IMR-90 (cell line): ENCODE data around the gene CERKL. TPM values are rescaled to one million over a fixed set of nuclear protein-coding genes. Genes with fewer than 3 reads are reported as not detected.
"Not testable (repeated sequence)": the region's sequence is repeated elsewhere in the genome, so short reads cannot be mapped to it uniquely, and the experiment has no call there.

Experiments used
- ATAC-seq: fragments of 200-7000 bp; cut with Tn5 transposase; 2 replicates; pipeline ENCODE4 v1.9.1; 2020; ENCODE audit warnings: low read depth, mild to moderate bottlenecking, moderate library complexity
- Bru-seq: library from RNA; stranded (reverse); fragments of 400-500 nt; gene quantifications from one replicate; lab custom pipeline; 2021; lab: Mats Ljungman, UMichigan
- BruChase-seq, 2 experiments: library from RNA; stranded (reverse); fragments of 400-500 nt; gene quantifications; one replicate each; lab custom pipeline; 2021; lab: Mats Ljungman, UMichigan
- BruUV-seq: library from RNA; stranded (reverse); fragments of 400-500 nt; replicated peaks from 2 replicates; lab custom pipeline; 2021; lab: Mats Ljungman, UMichigan
- CTCF ChIA-PET: fragments of 300-600 bp; formaldehyde crosslinking; extraction: SDS; loops from one replicate; lab custom pipeline; 2021; ENCODE audit warnings: antibody characterized with exemption; lab: Yijun Ruan, JAX
- POLR2A ChIA-PET: fragments of 300-600 bp; sonication (Branson Sonifier 250); formaldehyde crosslinking; loops from one replicate; lab custom pipeline; 2022; ENCODE audit warnings: antibody characterized with exemption; ENCODE audit not compliant: unreplicated experiment; lab: Charles Lee
- DNase-seq: peaks from one replicate; pipeline ENCODE4 v3.0.0; 2013
- H2AFZ ChIP-seq: replicated peaks from 2 replicates; pipeline ENCODE3; 2013; ENCODE audit warnings: low read length, mild to moderate bottlenecking; ENCODE audit not compliant: poor library complexity
- H2AK5ac ChIP-seq: 2 replicates; pipeline ENCODE4 v1.6.1; 2013; ENCODE audit warnings: low read depth, low read length, inconsistent platforms
- H2AK9ac ChIP-seq: replicated peaks from 2 replicates; pipeline ENCODE3; 2013; ENCODE audit warnings: mild to moderate bottlenecking, low read depth, low read length, moderate library complexity; ENCODE audit not compliant: poor library complexity
- H2BK120ac ChIP-seq: 2 replicates; pipeline ENCODE4 v1.6.1; 2013; ENCODE audit warnings: low read depth, low read length, inconsistent platforms
- H2BK15ac ChIP-seq: 3 replicates; pipeline ENCODE4 v1.6.1; 2013; ENCODE audit warnings: low read depth, low read length, inconsistent platforms
- H2BK20ac ChIP-seq: 2 replicates; pipeline ENCODE4 v1.6.1; 2013; ENCODE audit warnings: low read depth, mild to moderate bottlenecking, inconsistent platforms, low read length, moderate library complexity
- H2BK5ac ChIP-seq: 2 replicates; pipeline ENCODE4 v1.6.1; 2013; ENCODE audit warnings: mild to moderate bottlenecking, low read depth, low read length, inconsistent platforms; ENCODE audit not compliant: poor library complexity, severe bottlenecking
- H3K14ac ChIP-seq: replicated peaks from 2 replicates; pipeline ENCODE4 v1.6.1; 2013; ENCODE audit warnings: low read depth, low read length, inconsistent platforms
- H3K18ac ChIP-seq: 2 replicates; pipeline ENCODE4 v1.6.1; 2013; ENCODE audit warnings: low read depth, low read length, control low read depth
- H3K23ac ChIP-seq: 2 replicates; pipeline ENCODE4 v1.6.1; 2013; ENCODE audit warnings: low read depth, low read length, inconsistent platforms
- H3K27ac ChIP-seq: 2 replicates; pipeline ENCODE4 v1.5.1; 2013; ENCODE audit warnings: mild to moderate bottlenecking, control low read depth, low read length; ENCODE audit not compliant: insufficient read depth
- H3K27me3 ChIP-seq: 2 replicates; pipeline ENCODE4 v1.6.1; 2013; ENCODE audit warnings: low read length; ENCODE audit not compliant: control insufficient read depth, insufficient read depth
- H3K36me3 ChIP-seq: 2 replicates; pipeline ENCODE4 v1.6.1; 2013; ENCODE audit warnings: low read length, mixed read lengths; ENCODE audit not compliant: control insufficient read depth, insufficient read depth
- H3K4ac ChIP-seq: 2 replicates; pipeline ENCODE4 v1.6.1; 2013; ENCODE audit warnings: low read depth, low read length, inconsistent platforms
- H3K4me1 ChIP-seq: 2 replicates; pipeline ENCODE4 v1.6.1; 2013; ENCODE audit warnings: low read length, mixed read lengths; ENCODE audit not compliant: control insufficient read depth, insufficient read depth
- H3K4me2 ChIP-seq: 2 replicates; pipeline ENCODE4 v1.6.1; 2013; ENCODE audit warnings: low read depth, mild to moderate bottlenecking, control low read depth, low read length, moderate library complexity
- H3K4me3 ChIP-seq: 2 replicates; pipeline ENCODE4 v1.5.1; 2013; ENCODE audit warnings: low read depth, mild to moderate bottlenecking, control low read depth, low read length, moderate library complexity; ENCODE audit not compliant: insufficient read depth
- H3K56ac ChIP-seq: 2 replicates; pipeline ENCODE4 v1.6.1; 2013; ENCODE audit warnings: low read length, inconsistent platforms; ENCODE audit not compliant: insufficient read depth; ENCODE audit errors: extremely low read depth
- H3K79me1 ChIP-seq, 2 experiments: 2 replicates each; pipeline ENCODE4 v1.6.1; 2013; ENCODE audit warnings: low read length in 2 of 2, inconsistent platforms in 1 of 2, low read depth in 1 of 2
- H3K9ac ChIP-seq: 2 replicates; pipeline ENCODE4 v1.6.1; 2013; ENCODE audit warnings: low read depth, low read length, control low read depth
- H3K9me1 ChIP-seq: 2 replicates; pipeline ENCODE4 v1.6.1; 2013; ENCODE audit warnings: low read length, inconsistent platforms; ENCODE audit not compliant: insufficient read depth
- H3K9me3 ChIP-seq: 2 replicates; pipeline ENCODE4 v1.6.1; 2013; ENCODE audit warnings: low read length; ENCODE audit not compliant: control insufficient read depth, insufficient read depth
- H4K20me1 ChIP-seq: 2 replicates; pipeline ENCODE4 v1.6.1; 2013; ENCODE audit warnings: low read length, inconsistent platforms; ENCODE audit not compliant: insufficient read depth
- H4K5ac ChIP-seq: 2 replicates; pipeline ENCODE4 v1.6.1; 2013; ENCODE audit warnings: mild to moderate bottlenecking, low read depth, low read length, control low read depth
- H4K8ac ChIP-seq, 2 experiments: 2 replicates each; pipeline ENCODE4 v1.6.1; 2013; ENCODE audit warnings: low read depth in 2 of 2, low read length in 2 of 2, control low read depth in 1 of 2, inconsistent platforms in 1 of 2
- H4K91ac ChIP-seq: 2 replicates; pipeline ENCODE4 v1.6.1; 2013; ENCODE audit warnings: low read depth, low read length, inconsistent platforms; ENCODE audit not compliant: insufficient read depth
- FOS ChIP-seq: fragments of 150-350 bp; IDR thresholded peaks from 2 replicates; pipeline ENCODE4 v1.6.1; 2016; ENCODE audit warnings: low read depth, low read length
- NFE2L2 ChIP-seq: fragments of 150-350 bp; IDR thresholded peaks from 2 replicates; pipeline ENCODE4 v1.6.1; 2016; ENCODE audit warnings: low read depth, mild to moderate bottlenecking, low read length
- WGBS, 2 experiments: methylation state at CpG; one replicate each; pipeline versions ENCODE4 v1.1.5 to v1.1.7; 2013; ENCODE audit warnings: missing lambda C conversion rate in 2 of 2; ENCODE audit not compliant: insufficient read length in 1 of 2; ENCODE audit errors: extremely low coverage in 2 of 2; 5-methylcytosine and 5-hydroxymethylcytosine counted together
- dilution Hi-C: fragments of 300-500 bp; cut with HindIII; formaldehyde crosslinking; loops from one replicate; pipeline ENCODE4 v1.14.3; 2018; ENCODE audit warnings: low sequenced_read_pairs; ENCODE audit not compliant: unreplicated experiment
- in situ Hi-C: fragments of 300-500 bp; cut with MboI; formaldehyde crosslinking; loops from 3 replicates; pipeline ENCODE4 v1.14.3; 2019; ENCODE audit warnings: low sequenced_read_pairs, inconsistent platforms, mixed read lengths
- intact Hi-C: fragments of 100-400 bp; cut with micrococcal nuclease; formaldehyde crosslinking; loops from 2 replicates; pipeline ENCODE4 v1.10.0; 2022
- long read RNA-seq: library from polyadenylated mRNA; unstranded; transcript quantifications from one replicate; pipeline ENCODE4 v2.0.0, GENCODE V29; 2021; ENCODE audit not compliant: unreplicated experiment
- polyA plus RNA-seq, 3 experiments: library from polyadenylated mRNA; depleted of rRNA; stranded (reverse); fragments of >200 nt; gene quantifications; 2 replicates each; pipeline ENCODE4 v1.2.3, GENCODE V29; 2012; ENCODE audit warnings: low replicate concordance in 1 of 3
- total RNA-seq: library from RNA; depleted of rRNA; stranded (reverse); fragments of >200 nt; gene quantifications from 2 replicates; pipeline ENCODE4 v1.2.3, GENCODE V29; 2012; rRNA removed

CERKL gene
- total RNA-seq (under 0.01 TPM in 1 of 2 replicates, not detected in the other), polyA plus RNA-seq (2012; rRNA removed) (not detected in 2 replicates), Bru-seq, nascent RNA (percentile 2 among the genes with signal in this experiment), BruChase-seq, experiment 1, labeled RNA remaining after a 6-hour chase (not detected), BruChase-seq, experiment 2, labeled RNA remaining after a 2-hour chase (not detected)
- polyA plus RNA-seq (2012; cell fraction: cytosol; rRNA removed) = not detected in 2 replicates
- polyA plus RNA-seq (2012; cell fraction: nucleus; rRNA removed; ENCODE audit: low replicate concordance) = not detected in 2 replicates
- long read RNA-seq = 0 reads

GRCh38 chr2:181656450-181657291 is at the start of gene CERKL:
TSS of gene CERKL (minus strand) at chr2:181657105. CDS start at chr2:181657006, 99 bp downstream.
- POLR2A ChIA-PET = no interaction called here
- no TSS peak for BruUV-seq

GRCh38 chr2:181702519-181702918 is 45.6 kb upstream of the CERKL start:
- H2BK5ac ChIP-seq, H3K4me1 ChIP-seq, H3K56ac ChIP-seq, H3K23ac ChIP-seq, H3K9me1 ChIP-seq, DNase-seq, H4K91ac ChIP-seq, H3K4me2 ChIP-seq, dilution Hi-C loops, H4K5ac ChIP-seq, H3K27ac ChIP-seq, H2BK15ac ChIP-seq, H3K9ac ChIP-seq, H2BK120ac ChIP-seq, H2AK5ac ChIP-seq, ATAC-seq, intact Hi-C loops, H4K8ac ChIP-seq, H2AFZ ChIP-seq, BruUV-seq, H3K79me1 ChIP-seq, H3K27me3 ChIP-seq, H3K14ac ChIP-seq, H3K36me3 ChIP-seq, H2AK9ac ChIP-seq, H3K4ac ChIP-seq, H2BK20ac ChIP-seq, H4K20me1 ChIP-seq, CTCF ChIA-PET, H3K4me3 ChIP-seq, POLR2A ChIA-PET, H3K18ac ChIP-seq, H3K9me3 ChIP-seq, in situ Hi-C loops: not testable (repeated sequence)
- no CpG with 5 or more reads among the region's 3 CpGs for WGBS, 2 experiments

More at GRCh38 chr2:181656450-181657291, at the start of gene CERKL:
- dilution Hi-C loops (no loop called here), intact Hi-C loops (no loop called here), in situ Hi-C loops (no loop called here)
- peak; percentile 2 for DNase-seq
- peak within 1 kb of the TSS; percentile 88 for H3K4me2 ChIP-seq
- CTCF ChIA-PET = no interaction called here
- peaks cover 35% of the 10 kb centered on the region for H3K27me3 ChIP-seq
- H3K4ac ChIP-seq = no peak within 1 kb of the TSS
- no peaks in the 10 kb centered on the region for H4K20me1 ChIP-seq
- H3K9me3 ChIP-seq = no peaks in the 10 kb centered on the region
- H3K56ac ChIP-seq = no peak within 1 kb of the TSS
- no peak within 1 kb of the TSS for H3K9ac ChIP-seq
- H2AK9ac ChIP-seq = peak within 1 kb of the TSS; percentile 57
- WGBS, 2 experiments = 0% methylated on average over 25 of the region's 70 CpGs; no CpG with 5 or more reads in 1 of the 2 experiments
- H3K9me1 ChIP-seq = no peaks in the 10 kb centered on the region
- H3K36me3 ChIP-seq = no peaks in the 10 kb centered on the region
- H3K79me1 ChIP-seq = no peaks in the 10 kb centered on the region
- H3K4me1 ChIP-seq = 0 out of 2 replicates have a peak, but pooled peaks cover 2% of the 10 kb centered on the region
- H2BK20ac ChIP-seq = no peak within 1 kb of the TSS
- no peak within 1 kb of the TSS for H4K8ac ChIP-seq
- H2AK5ac ChIP-seq = no peak within 1 kb of the TSS
- no peak within 1 kb of the TSS for H3K23ac ChIP-seq
- H2BK120ac ChIP-seq = no peak within 1 kb of the TSS
- H2BK15ac ChIP-seq = no peak within 1 kb of the TSS
- no peak within 1 kb of the TSS for H2BK5ac ChIP-seq
- peak within 1 kb of the TSS; percentile 91 for H2AFZ ChIP-seq
- no peak within 1 kb of the TSS for H3K18ac ChIP-seq
- no peak within 1 kb of the TSS for H4K5ac ChIP-seq
- ATAC-seq = peak; percentile 87
- TF ChIP-seq FOS = no peak
- no peak for TF ChIP-seq NFE2L2
- no peak within 1 kb of the TSS for H3K27ac ChIP-seq
- H3K4me3 ChIP-seq = peak within 1 kb of the TSS; percentile 39
- H3K14ac ChIP-seq = no peak within 1 kb of the TSS
- no peak within 1 kb of the TSS for H4K91ac ChIP-seq
